Measurements from ENCODE around the gene TRMT2B. TPM values are rescaled to one million over a fixed set of nuclear protein-coding genes. Genes with fewer than 3 reads are reported as not detected.

Gene TRMT2B, protein sequence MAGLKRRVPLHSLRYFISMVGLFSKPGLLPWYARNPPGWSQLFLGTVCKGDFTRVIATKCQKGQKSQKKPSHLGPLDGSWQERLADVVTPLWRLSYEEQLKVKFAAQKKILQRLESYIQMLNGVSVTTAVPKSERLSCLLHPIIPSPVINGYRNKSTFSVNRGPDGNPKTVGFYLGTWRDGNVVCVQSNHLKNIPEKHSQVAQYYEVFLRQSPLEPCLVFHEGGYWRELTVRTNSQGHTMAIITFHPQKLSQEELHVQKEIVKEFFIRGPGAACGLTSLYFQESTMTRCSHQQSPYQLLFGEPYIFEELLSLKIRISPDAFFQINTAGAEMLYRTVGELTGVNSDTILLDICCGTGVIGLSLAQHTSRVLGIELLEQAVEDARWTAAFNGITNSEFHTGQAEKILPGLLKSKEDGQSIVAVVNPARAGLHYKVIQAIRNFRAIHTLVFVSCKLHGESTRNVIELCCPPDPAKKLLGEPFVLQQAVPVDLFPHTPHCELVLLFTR
- total RNA-seq = 13.2 and 13.4 TPM in 2 replicates

GRCh38 chrX:101051549-101052302, at the start of gene TRMT2B:
TRMT2B (minus strand) TSS chrX:101052111; CDS start chrX:101042289, 9,822 bp downstream.
- H3K4me3 ChIP-seq (ENCODE audit: low read depth, low read length) = peak within 1 kb of the TSS; percentile 72
- peak; percentile 64 for DNase-seq (ENCODE audit: low read depth)
- TF ChIP-seq, protein P1, sequence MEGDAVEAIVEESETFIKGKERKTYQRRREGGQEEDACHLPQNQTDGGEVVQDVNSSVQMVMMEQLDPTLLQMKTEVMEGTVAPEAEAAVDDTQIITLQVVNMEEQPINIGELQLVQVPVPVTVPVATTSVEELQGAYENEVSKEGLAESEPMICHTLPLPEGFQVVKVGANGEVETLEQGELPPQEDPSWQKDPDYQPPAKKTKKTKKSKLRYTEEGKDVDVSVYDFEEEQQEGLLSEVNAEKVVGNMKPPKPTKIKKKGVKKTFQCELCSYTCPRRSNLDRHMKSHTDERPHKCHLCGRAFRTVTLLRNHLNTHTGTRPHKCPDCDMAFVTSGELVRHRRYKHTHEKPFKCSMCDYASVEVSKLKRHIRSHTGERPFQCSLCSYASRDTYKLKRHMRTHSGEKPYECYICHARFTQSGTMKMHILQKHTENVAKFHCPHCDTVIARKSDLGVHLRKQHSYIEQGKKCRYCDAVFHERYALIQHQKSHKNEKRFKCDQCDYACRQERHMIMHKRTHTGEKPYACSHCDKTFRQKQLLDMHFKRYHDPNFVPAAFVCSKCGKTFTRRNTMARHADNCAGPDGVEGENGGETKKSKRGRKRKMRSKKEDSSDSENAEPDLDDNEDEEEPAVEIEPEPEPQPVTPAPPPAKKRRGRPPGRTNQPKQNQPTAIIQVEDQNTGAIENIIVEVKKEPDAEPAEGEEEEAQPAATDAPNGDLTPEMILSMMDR (IDR thresholded peaks at IDR 0.05; ENCODE audit: insufficient read depth, low read depth, low read length) = no peak

- TF ChIP-seq, protein P1 (IDR thresholded peaks at IDR 0.05; ENCODE audit: insufficient read depth, low read depth, low read length) = no peak
- DNase-seq (ENCODE audit: low read depth) = peak; percentile 92
Measured at GRCh38 chrX:101097546-101098453, 45.9 kb upstream of the TRMT2B start, which contains the start of gene CENPI. CENPI (plus strand) TSS chrX:101098204; CDS start chrX:101101071, 2,867 bp downstream.

DNA sequence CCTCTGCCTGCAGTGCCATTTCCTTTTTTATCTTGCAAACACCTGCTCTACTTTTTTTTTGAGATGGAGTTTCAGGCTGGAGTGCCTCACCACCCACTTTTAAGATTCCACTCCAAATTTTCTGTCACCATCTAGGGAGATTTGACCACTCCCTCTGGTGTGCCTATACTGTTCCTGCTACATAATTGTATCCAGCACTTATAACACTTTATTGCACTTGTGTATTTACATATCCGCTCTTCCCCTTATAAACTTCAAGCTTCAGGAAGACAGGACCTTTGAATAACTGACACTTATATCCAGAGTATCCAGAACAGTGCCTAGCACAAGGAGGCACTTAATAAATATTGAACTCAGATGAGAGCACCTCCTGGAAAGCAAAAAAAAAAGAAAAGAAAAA, 39.9 kb upstream of the TRMT2B start:
- no peak overlapping the region for H3K4me3 ChIP-seq (ENCODE audit: low read depth, low read length)
- DNase-seq (ENCODE audit: low read depth) = no peak
- TF ChIP-seq, protein P1 (IDR thresholded peaks at IDR 0.05; ENCODE audit: insufficient read depth, low read depth, low read length) = no peak

More at GRCh38 chrX:101097546-101098453, 45.9 kb upstream of the TRMT2B start, which contains the start of gene CENPI:
- peak within 1 kb of the TSS; percentile 70 for H3K4me3 ChIP-seq (ENCODE audit: low read depth, low read length)

DNA sequence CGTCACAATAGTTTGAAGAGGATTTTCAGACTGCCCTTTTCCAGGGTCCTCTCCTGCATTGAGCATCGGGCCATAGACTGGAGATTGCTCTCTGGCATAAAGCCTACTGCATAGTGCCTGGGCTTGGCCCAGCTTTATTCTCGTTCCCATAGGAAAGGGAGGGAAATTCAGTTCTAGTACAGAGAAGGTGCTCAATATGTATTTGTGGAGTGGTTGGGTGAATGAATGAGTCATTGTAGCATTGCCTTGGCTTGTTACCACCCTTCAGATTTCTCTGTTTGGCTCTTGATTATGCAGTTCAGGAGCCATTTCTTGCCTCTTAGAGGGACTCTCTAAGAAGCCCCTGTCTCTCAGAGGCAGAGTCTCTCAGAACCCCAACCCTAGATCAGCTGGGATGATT, 29.3 kb upstream of the TRMT2B start:
- TF ChIP-seq, protein P1 (IDR thresholded peaks at IDR 0.05; ENCODE audit: insufficient read depth, low read depth, low read length) = no peak
- no peak for DNase-seq (ENCODE audit: low read depth)
- no peak overlapping the region for H3K4me3 ChIP-seq (ENCODE audit: low read depth, low read length)

- TF ChIP-seq, protein P1 (IDR thresholded peaks at IDR 0.05; ENCODE audit: insufficient read depth, low read depth, low read length) = no peak
- no peak for DNase-seq (ENCODE audit: low read depth)
- no peak overlapping the region for H3K4me3 ChIP-seq (ENCODE audit: low read depth, low read length)
Measured at GRCh38 chrX:101080326-101081124, 28.6 kb upstream of the TRMT2B start.

Data from fibroblast of villous mesenchyme (primary cell).